ENCODE data around the gene TRAPPC2L. TPM values are rescaled to one million over a fixed set of nuclear protein-coding genes. Genes with fewer than 3 reads are reported as not detected.
"Not testable (repeated sequence)": the region's sequence is repeated elsewhere in the genome, so short reads cannot be mapped to it uniquely, and the experiment has no call there.

The TRAPPC2L gene
- total RNA-seq, 1 experiment from 2014 or later: 86.0 TPM

- DNase-seq (ENCODE audit: low spot score): no peak
- in situ Hi-C loops (cut with HindIII; ENCODE audit: low sequenced_read_pairs): no loop called here
Observed at GRCh38 chr16:88883117-88883895, 26.4 kb downstream of the TRAPPC2L start.

GRCh38 chr16:88883946-88884345 is 27.0 kb downstream of the TRAPPC2L start:
- DNase-seq (ENCODE audit: low spot score): no peak
- in situ Hi-C loops (cut with HindIII; ENCODE audit: low sequenced_read_pairs): no loop called here

GRCh38 chr16:88884569-88885271 is 27.8 kb downstream of the TRAPPC2L start:
- no peak for DNase-seq (ENCODE audit: low spot score)
- in situ Hi-C loops (cut with HindIII; ENCODE audit: low sequenced_read_pairs): no loop called here

GRCh38 chr16:88885693-88886280 is 28.9 kb downstream of the TRAPPC2L start:
- DNase-seq (ENCODE audit: low spot score): peak; percentile 85
- in situ Hi-C loops (cut with HindIII; ENCODE audit: low sequenced_read_pairs): no loop called here

- in situ Hi-C loops (cut with HindIII; ENCODE audit: low sequenced_read_pairs): no loop called here
- no peak for DNase-seq (ENCODE audit: low spot score)
Observed at GRCh38 chr16:88886420-88886844, 29.5 kb downstream of the TRAPPC2L start.

GRCh38 chr16:88886845-88887521 is 30.1 kb downstream of the TRAPPC2L start:
- in situ Hi-C loops (cut with HindIII; ENCODE audit: low sequenced_read_pairs): no loop called here
- DNase-seq (ENCODE audit: low spot score): peak; percentile 92

- in situ Hi-C loops (cut with HindIII; ENCODE audit: low sequenced_read_pairs): no loop called here
- DNase-seq (ENCODE audit: low spot score): no peak
Observed at GRCh38 chr16:88888057-88888456, 31.1 kb downstream of the TRAPPC2L start.

GRCh38 chr16:88888461-88889387 is 31.8 kb downstream of the TRAPPC2L start:
- DNase-seq (ENCODE audit: low spot score): no peak
- in situ Hi-C loops (cut with HindIII; ENCODE audit: low sequenced_read_pairs): no loop called here

GRCh38 chr16:88889702-88890352 is 32.9 kb downstream of the TRAPPC2L start:
- in situ Hi-C loops (cut with HindIII; ENCODE audit: low sequenced_read_pairs); DNase-seq (ENCODE audit: low spot score): not testable (repeated sequence)

- in situ Hi-C loops (cut with HindIII; ENCODE audit: low sequenced_read_pairs): no loop called here
- DNase-seq (ENCODE audit: low spot score): no peak
Observed at GRCh38 chr16:88891083-88891482, 34.2 kb downstream of the TRAPPC2L start.

- DNase-seq (ENCODE audit: low spot score): peak; percentile 34
- in situ Hi-C loops (cut with HindIII; ENCODE audit: low sequenced_read_pairs): no loop called here
Observed at GRCh38 chr16:88892065-88892464, 35.1 kb downstream of the TRAPPC2L start.

GRCh38 chr16:88893127-88893968 is 36.4 kb downstream of the TRAPPC2L start:
- DNase-seq (ENCODE audit: low spot score): peak; percentile 44
- in situ Hi-C loops (cut with HindIII; ENCODE audit: low sequenced_read_pairs): no loop called here

- in situ Hi-C loops (cut with HindIII; ENCODE audit: low sequenced_read_pairs); DNase-seq (ENCODE audit: low spot score): not testable (repeated sequence)
Observed at GRCh38 chr16:88894266-88894665, 37.3 kb downstream of the TRAPPC2L start.

GRCh38 chr16:88894681-88895300 is 37.9 kb downstream of the TRAPPC2L start:
- no peak for DNase-seq (ENCODE audit: low spot score)
- in situ Hi-C loops (cut with HindIII; ENCODE audit: low sequenced_read_pairs): no loop called here

GRCh38 chr16:88895335-88895734 is 38.4 kb downstream of the TRAPPC2L start:
- in situ Hi-C loops (cut with HindIII; ENCODE audit: low sequenced_read_pairs): no loop called here
- no peak for DNase-seq (ENCODE audit: low spot score)

GRCh38 chr16:88896238-88897070 is 39.5 kb downstream of the TRAPPC2L start:
- peak; percentile 50 for DNase-seq (ENCODE audit: low spot score)
- in situ Hi-C loops (cut with HindIII; ENCODE audit: low sequenced_read_pairs): no loop called here

Data from G401 (cell line).